GM12892 (cell line): Measurements from ENCODE around the gene ADAMTS5.

Experiments
- DNase-seq: peaks from one replicate; pipeline ENCODE4 v3.0.0; 2011; ENCODE audit not compliant: insufficient read length
- FAIRE-seq: peaks from 2 replicates; lab custom pipeline; 2011; peaks lifted over from hg19 to GRCh38; lab: Jason Lieb, UNC
- POLR2A ChIP-seq: IDR thresholded peaks from 2 replicates; pipeline ENCODE4 v1.6.1; 2011; ENCODE audit warnings: low read depth, low read length, control low read depth
- POLR2AphosphoS5 ChIP-seq: IDR thresholded peaks from 2 replicates; pipeline ENCODE4 v1.6.1; 2011; ENCODE audit warnings: low read depth, low read length, control low read depth
- TAF1 ChIP-seq: IDR thresholded peaks from 2 replicates; pipeline ENCODE4 v1.6.1; 2011; ENCODE audit warnings: low read depth, mild to moderate bottlenecking, control low read depth, low read length, borderline replicate concordance

The ADAMTS5 gene

GRCh38 chr21:26874347-26874746 is 92.5 kb downstream of the ADAMTS5 start:
- TF ChIP-seq POLR2A: no peak
- TF ChIP-seq TAF1: no peak
- TF ChIP-seq POLR2AphosphoS5: no peak
- no peak for DNase-seq
- FAIRE-seq: no peak
